ENCODE results near the gene SORBS1. TPM values are rescaled to one million over a fixed set of nuclear protein-coding genes. Genes with fewer than 3 reads are reported as not detected.

SORBS1 gene
- total and polyA plus RNA-seq, 2 donors (not counting 1 experiment from before 2014, with no cell fraction given): 0.21 to 1.5 TPM

DNA sequence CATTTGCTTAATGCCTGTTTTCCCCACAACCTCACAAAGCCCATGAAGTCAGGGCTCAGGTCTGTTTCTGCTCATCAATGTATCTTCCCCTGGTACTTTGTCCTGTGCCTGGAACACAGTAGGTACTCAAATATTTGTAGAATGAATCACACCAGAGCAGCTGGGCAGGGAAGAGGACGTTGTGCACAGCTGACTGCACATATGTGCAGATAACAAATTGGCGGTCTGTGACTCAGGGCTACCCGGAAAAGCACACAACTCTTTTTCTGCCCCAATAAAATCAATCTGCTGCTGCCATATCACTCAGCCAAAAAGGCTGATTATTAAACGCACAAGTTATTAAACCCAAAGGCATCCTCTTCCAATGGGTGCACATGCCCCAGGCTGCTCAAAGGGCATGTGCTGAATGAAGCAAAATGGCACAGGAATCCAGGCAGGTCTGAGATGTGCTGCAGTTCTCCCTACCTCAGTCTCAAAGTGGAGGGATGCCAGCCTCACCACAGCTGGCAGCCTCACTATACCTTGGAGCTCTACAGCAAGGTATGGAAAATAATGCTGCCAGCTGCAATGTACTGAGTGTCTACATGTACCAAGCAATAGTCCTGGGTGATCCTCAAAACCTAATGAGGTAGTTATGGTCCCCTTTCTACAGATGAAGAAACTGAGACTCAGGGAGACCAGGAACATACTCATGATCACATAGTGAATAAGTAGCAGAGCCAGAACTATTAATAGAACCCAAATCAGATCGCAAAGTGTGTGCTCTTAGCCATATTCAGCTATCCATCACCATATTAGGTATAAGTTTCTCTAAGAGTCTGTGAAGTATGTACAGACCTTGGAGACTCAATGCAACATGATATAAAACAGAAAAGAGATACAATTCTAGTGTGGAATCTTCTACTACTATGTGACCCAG is 43.4 kb downstream of the SORBS1 start:
- Histone ChIP-seq H2AFZ (ENCODE audit: insufficient read depth, low read depth, low read length, poor library complexity, severe bottlenecking) (no peak overlapping the region), H3K79me2 (ENCODE audit: control insufficient read depth, insufficient read depth, low read length) (no peaks in the 10 kb centered on the region), H3K27ac (ENCODE audit: low read length in 2 of 2) (no peak overlapping the region), H3K9ac (ENCODE audit: low read length) (no peak overlapping the region), H3K27me3 (replicated peaks in 1 of 4; ENCODE audit: control extremely low read depth in 1 of 4, control insufficient read depth in 3 of 4, insufficient read depth in 4 of 4, low read length in 3 of 4) (peaks cover 0 to 2% (median 0%) of the 10 kb centered on the region in 4 experiments), H3K36me3 (replicated peaks in 1 of 2; ENCODE audit: control extremely low read depth in 1 of 2, control insufficient read depth in 1 of 2, extremely low read depth in 1 of 2, insufficient read depth in 2 of 2, low read length in 1 of 2) (no peaks in the 10 kb centered on the region), H4K20me1 (ENCODE audit: control insufficient read depth, insufficient read depth, low read length, poor library complexity, severe bottlenecking) (no peaks in the 10 kb centered on the region), H3K4me1 (ENCODE audit: control insufficient read depth in 2 of 2, insufficient read depth in 2 of 2, low read length in 2 of 2) (no peaks in the 10 kb centered on the region), H3K9me3 (ENCODE audit: control extremely low read depth in 1 of 3, control insufficient read depth in 2 of 3, insufficient read depth in 1 of 3, low read length in 2 of 3) (no peaks in the 10 kb centered on the region), H3K4me3 (ENCODE audit: control extremely low read depth in 1 of 5, extremely low read depth in 1 of 5, insufficient read depth in 1 of 5, low read depth in 2 of 5, low read length in 4 of 5) (no peak overlapping the region), H3K4me2 (replicated peaks; ENCODE audit: low read depth, low read length, poor library complexity, severe bottlenecking) (no peak overlapping the region)
- no peak for DNase-seq
- peaks cover 13% of the 10 kb centered on the region for H3K27me3 Mint-ChIP-seq
- no peak for ATAC-seq (ENCODE audit: low read depth)
- no peaks in the 10 kb centered on the region for H3K9me3 Mint-ChIP-seq (ENCODE audit: insufficient read depth)
- POLR2A ChIA-PET: interaction anchor here (0.6 kb wide), 1 partner anchor 80 kb away, joined by 4 read pairs; no protein-coding TSS in a partner anchor
- no peak overlapping the region for H3K27ac Mint-ChIP-seq
- TF ChIP-seq, protein P1, sequence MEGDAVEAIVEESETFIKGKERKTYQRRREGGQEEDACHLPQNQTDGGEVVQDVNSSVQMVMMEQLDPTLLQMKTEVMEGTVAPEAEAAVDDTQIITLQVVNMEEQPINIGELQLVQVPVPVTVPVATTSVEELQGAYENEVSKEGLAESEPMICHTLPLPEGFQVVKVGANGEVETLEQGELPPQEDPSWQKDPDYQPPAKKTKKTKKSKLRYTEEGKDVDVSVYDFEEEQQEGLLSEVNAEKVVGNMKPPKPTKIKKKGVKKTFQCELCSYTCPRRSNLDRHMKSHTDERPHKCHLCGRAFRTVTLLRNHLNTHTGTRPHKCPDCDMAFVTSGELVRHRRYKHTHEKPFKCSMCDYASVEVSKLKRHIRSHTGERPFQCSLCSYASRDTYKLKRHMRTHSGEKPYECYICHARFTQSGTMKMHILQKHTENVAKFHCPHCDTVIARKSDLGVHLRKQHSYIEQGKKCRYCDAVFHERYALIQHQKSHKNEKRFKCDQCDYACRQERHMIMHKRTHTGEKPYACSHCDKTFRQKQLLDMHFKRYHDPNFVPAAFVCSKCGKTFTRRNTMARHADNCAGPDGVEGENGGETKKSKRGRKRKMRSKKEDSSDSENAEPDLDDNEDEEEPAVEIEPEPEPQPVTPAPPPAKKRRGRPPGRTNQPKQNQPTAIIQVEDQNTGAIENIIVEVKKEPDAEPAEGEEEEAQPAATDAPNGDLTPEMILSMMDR (IDR thresholded peaks at IDR 0.05): no peak
- TF ChIP-seq EZH2 (IDR thresholded peaks at IDR 0.05; ENCODE audit: borderline replicate concordance, insufficient read depth, low read depth, low read length, poor library complexity, severe bottlenecking): no peak
- 72% methylated on average over 3 of the region's 5 CpGs for WGBS (ENCODE audit: insufficient coverage)
- H3K4me1 Mint-ChIP-seq: peaks cover 2% of the 10 kb centered on the region
- CTCF ChIA-PET: no interaction called here
- intact Hi-C loops (cut with micrococcal nuclease): no loop called here
- no peak overlapping the region for H3K4me3 Mint-ChIP-seq

DNA sequence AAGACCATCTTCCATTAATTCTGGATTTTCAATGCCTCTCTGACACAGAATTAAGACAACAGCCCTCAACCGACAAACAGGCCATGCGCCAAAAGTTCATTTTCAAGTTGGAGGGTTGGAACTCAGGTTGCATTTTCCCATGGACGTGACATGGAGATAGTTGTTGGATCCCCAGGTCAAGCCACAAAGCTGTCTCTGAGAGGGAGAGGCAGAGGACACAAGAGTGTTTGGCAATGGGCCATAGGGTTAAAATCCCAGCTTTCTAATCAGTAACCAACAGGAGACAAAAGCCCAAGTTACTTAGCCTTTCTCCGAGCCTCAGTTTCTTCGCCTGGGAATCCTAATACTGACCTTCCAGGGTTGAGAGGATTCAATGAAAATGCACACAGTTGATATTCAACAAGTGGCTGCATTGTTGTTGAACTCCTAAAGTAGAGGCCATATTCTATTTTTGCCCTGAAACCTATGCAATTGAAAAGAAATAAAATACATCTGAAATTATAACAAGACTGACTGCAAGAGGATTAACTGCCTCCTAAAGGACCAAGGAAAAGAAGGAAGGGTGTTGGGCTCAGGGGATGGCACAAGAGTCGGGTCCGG is 44.3 kb downstream of the SORBS1 start:
- Histone ChIP-seq H3K4me3 (ENCODE audit: control extremely low read depth in 1 of 5, extremely low read depth in 1 of 5, insufficient read depth in 1 of 5, low read depth in 2 of 5, low read length in 4 of 5) (no peak overlapping the region), H3K36me3 (replicated peaks in 1 of 2; ENCODE audit: control extremely low read depth in 1 of 2, control insufficient read depth in 1 of 2, extremely low read depth in 1 of 2, insufficient read depth in 2 of 2, low read length in 1 of 2) (no peaks in the 10 kb centered on the region), H3K4me1 (ENCODE audit: control insufficient read depth in 2 of 2, insufficient read depth in 2 of 2, low read length in 2 of 2) (no peaks in the 10 kb centered on the region), H3K27ac (ENCODE audit: low read length in 2 of 2) (no peak overlapping the region), H2AFZ (ENCODE audit: insufficient read depth, low read depth, low read length, poor library complexity, severe bottlenecking) (no peak overlapping the region), H3K9me3 (ENCODE audit: control extremely low read depth in 1 of 3, control insufficient read depth in 2 of 3, insufficient read depth in 1 of 3, low read length in 2 of 3) (no peaks in the 10 kb centered on the region), H3K9ac (ENCODE audit: low read length) (no peak overlapping the region), H4K20me1 (ENCODE audit: control insufficient read depth, insufficient read depth, low read length, poor library complexity, severe bottlenecking) (no peaks in the 10 kb centered on the region), H3K27me3 (replicated peaks in 1 of 4; ENCODE audit: control extremely low read depth in 1 of 4, control insufficient read depth in 3 of 4, insufficient read depth in 4 of 4, low read length in 3 of 4) (peaks cover 0 to 2% (median 0%) of the 10 kb centered on the region in 4 experiments), H3K4me2 (replicated peaks; ENCODE audit: low read depth, low read length, poor library complexity, severe bottlenecking) (no peak overlapping the region), H3K79me2 (ENCODE audit: control insufficient read depth, insufficient read depth, low read length) (no peaks in the 10 kb centered on the region)
- Mint-ChIP-seq H3K4me1 (peaks cover 2% of the 10 kb centered on the region), H3K9me3 (ENCODE audit: insufficient read depth) (no peaks in the 10 kb centered on the region), H3K27me3 (peaks cover 19% of the 10 kb centered on the region), H3K27ac (no peak overlapping the region), H3K4me3 (no peak overlapping the region)
- no peak for DNase-seq
- no peak for ATAC-seq (ENCODE audit: low read depth)
- POLR2A ChIA-PET: no interaction called here
- intact Hi-C loops (cut with micrococcal nuclease): no loop called here
- TF ChIP-seq EZH2 (IDR thresholded peaks at IDR 0.05; ENCODE audit: borderline replicate concordance, insufficient read depth, low read depth, low read length, poor library complexity, severe bottlenecking): no peak
- TF ChIP-seq, protein P1 (IDR thresholded peaks at IDR 0.05): no peak
- WGBS (ENCODE audit: insufficient coverage): 93% methylated on average over 5 of the region's 7 CpGs
- CTCF ChIA-PET: no interaction called here
